Keratinocyte (primary cell): ENCODE data around the gene STAT3. TPM values are rescaled to one million over a fixed set of nuclear protein-coding genes. Genes with fewer than 3 reads are reported as not detected.

Experiments
- DNase-seq: peaks from one replicate; pipeline ENCODE4 v3.0.0-alpha.2; 2011; ENCODE audit warnings: low read depth, missing footprints, low spot score
- FAIRE-seq: peaks from 2 replicates; lab custom pipeline; 2011; peaks lifted over from hg19 to GRCh38; lab: Jason Lieb, UNC
- H2AFZ ChIP-seq: 2 replicates; pipeline ENCODE4 v1.6.0; 2012; ENCODE audit warnings: low read length, control low read depth, inconsistent platforms; ENCODE audit not compliant: control insufficient read depth
- H3K27ac ChIP-seq: 2 replicates; pipeline ENCODE4 v1.5.1; 2011; ENCODE audit warnings: low read length; ENCODE audit not compliant: control insufficient read depth, insufficient read depth
- H3K27me3 ChIP-seq: 3 replicates; pipeline ENCODE4 v1.6.0; 2011; ENCODE audit warnings: low read length; ENCODE audit not compliant: control insufficient read depth, insufficient read depth; ENCODE audit errors: extremely low read depth
- H3K36me3 ChIP-seq, 2 experiments: 2 replicates in 1 of 2; 3 replicates in 1 of 2; pipeline ENCODE4 v1.5.1; 2011; ENCODE audit warnings: low read length in 2 of 2, mild to moderate bottlenecking in 1 of 2; ENCODE audit not compliant: control insufficient read depth in 2 of 2, insufficient read depth in 2 of 2; ENCODE audit errors: extremely low read depth in 1 of 2
- H3K4me1 ChIP-seq: 3 replicates; pipeline ENCODE4 v1.5.1; 2011; ENCODE audit warnings: low read length; ENCODE audit not compliant: control insufficient read depth, insufficient read depth; ENCODE audit errors: extremely low read depth
- H3K4me2 ChIP-seq: 3 replicates; pipeline ENCODE4 v1.6.0; 2011; ENCODE audit warnings: low read depth, low read length; ENCODE audit not compliant: control insufficient read depth, insufficient read depth; ENCODE audit errors: extremely low read depth
- H3K4me3 ChIP-seq, 3 experiments: fragments of 200-600 bp in 1 of 3; sonication (generic) in 1 of 3; 2 replicates in 2 of 3; 3 replicates in 1 of 3; pipeline ENCODE4 v1.5.1; 2011 to 2016; ENCODE audit warnings: low read length in 3 of 3, mild to moderate bottlenecking in 3 of 3, control low read depth in 2 of 3, inconsistent platforms in 1 of 3, low read depth in 1 of 3, mixed read lengths in 1 of 3, mixed run types in 1 of 3, moderate library complexity in 1 of 3; ENCODE audit not compliant: control insufficient read depth in 2 of 3, insufficient read depth in 2 of 3; ENCODE audit errors: extremely low read depth in 1 of 3
- H3K79me2 ChIP-seq: 2 replicates; pipeline ENCODE4 v1.6.0; 2012; ENCODE audit warnings: low read length; ENCODE audit not compliant: control insufficient read depth, insufficient read depth
- H3K9ac ChIP-seq: 3 replicates; pipeline ENCODE4 v1.6.0; 2011; ENCODE audit warnings: low read length; ENCODE audit not compliant: control insufficient read depth, insufficient read depth; ENCODE audit errors: extremely low read depth
- H3K9me1 ChIP-seq: 3 replicates; pipeline ENCODE4 v1.6.0; 2011; ENCODE audit warnings: low read length; ENCODE audit not compliant: control insufficient read depth, insufficient read depth; ENCODE audit errors: extremely low read depth
- H3K9me3 ChIP-seq: 2 replicates; pipeline ENCODE4 v1.5.1; 2012; ENCODE audit warnings: low read depth, low read length; ENCODE audit not compliant: control insufficient read depth
- H4K20me1 ChIP-seq: 3 replicates; pipeline ENCODE4 v1.6.0; 2011; ENCODE audit warnings: low read length; ENCODE audit not compliant: control insufficient read depth, insufficient read depth; ENCODE audit errors: extremely low read depth
- EZH2 ChIP-seq: IDR thresholded peaks from one replicate; pipeline ENCODE4 v1.6.1; 2012; ENCODE audit warnings: inconsistent platforms, mild to moderate bottlenecking, low read length, moderate library complexity
- dilution Hi-C: fragments of 300-500 bp; cut with MboI; formaldehyde crosslinking; loops from one replicate; pipeline ENCODE4 v1.7.0; 2020; ENCODE audit warnings: low sequenced_read_pairs; ENCODE audit not compliant: extremely low pct_ligation_motif_present
- polyA plus RNA-seq, 5 experiments: library from polyadenylated mRNA; depleted of rRNA in 3 of 5; stranded (reverse) in 3 of 5; stranded (forward) in 1 of 5; unstranded in 1 of 5; fragments of >200 nt; gene quantifications; 1 replicate in 1 of 5; 2 replicates in 3 of 5; 3 replicates in 1 of 5; pipeline versions ENCODE4 v1.2.1 to v1.2.3, GENCODE V29; 2011 to 2012; ENCODE audit warnings: missing spikeins in 2 of 5, low read depth in 1 of 5, low replicate concordance in 1 of 5
- TF ChIP-seq, protein P1 (sequence below), 3 experiments: IDR thresholded peaks in 1 of 3; conservative IDR thresholded peaks in 1 of 3; optimal IDR thresholded peaks in 1 of 3; 2 replicates in 2 of 3; 3 replicates in 1 of 3; pipeline versions ENCODE3 to v1.5.1; 2011; ENCODE audit warnings: low read length in 3 of 3, mild to moderate bottlenecking in 3 of 3, moderate library complexity in 2 of 3, control low read depth in 1 of 3, inconsistent platforms in 1 of 3; ENCODE audit not compliant: insufficient read depth in 2 of 3; ENCODE audit errors: extremely low read depth in 1 of 3

Gene STAT3
- polyA plus RNA-seq, 1 donor (not counting 4 experiments of a cell fraction or from before 2014, with no cell fraction given), result 37.4 TPM

DNA sequence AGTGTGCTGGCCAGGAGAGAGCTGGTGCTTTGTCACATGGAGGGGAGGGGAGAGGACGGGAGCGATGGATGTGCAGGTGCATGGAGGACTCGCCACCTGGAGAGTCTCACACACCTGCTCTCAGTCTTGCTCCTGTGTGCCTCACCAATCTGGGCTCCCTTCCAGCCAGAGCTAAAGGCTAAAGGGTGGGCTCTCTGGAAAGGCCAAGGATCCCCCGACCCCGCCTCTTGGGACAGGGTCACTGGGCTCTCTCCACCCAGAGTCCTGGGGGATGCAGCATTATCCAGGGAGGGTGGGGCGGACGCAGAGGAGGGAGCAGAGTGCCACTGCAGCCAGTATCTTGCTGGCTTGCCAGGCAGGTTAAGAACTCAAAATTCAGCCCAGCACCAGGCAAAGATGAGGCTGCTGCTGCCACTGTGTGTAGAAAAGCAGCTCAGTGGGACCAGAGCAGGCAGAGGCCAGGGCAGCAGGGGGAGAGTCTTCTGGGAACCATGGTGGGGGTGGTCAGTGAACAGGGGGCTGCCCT lies 106.6 kb downstream of the STAT3 start:
- H3K9me1 ChIP-seq, result no peaks in the 10 kb centered on the region
- no peak overlapping the region for H2AFZ ChIP-seq
- H3K27me3 ChIP-seq, result peaks cover 3% of the 10 kb centered on the region
- H3K79me2 ChIP-seq, result no peaks in the 10 kb centered on the region
- no peak overlapping the region for H3K4me3 ChIP-seq
- H3K27ac ChIP-seq, result no peak overlapping the region
- DNase-seq (no peak), FAIRE-seq (no peak)
- H3K4me2 ChIP-seq, result no peak overlapping the region
- H4K20me1 ChIP-seq, result no peaks in the 10 kb centered on the region
- dilution Hi-C loops, result no loop called here
- H3K9ac ChIP-seq, result no peak overlapping the region
- peaks cover 11% of the 10 kb centered on the region for H3K4me1 ChIP-seq
- TF ChIP-seq, protein P1, sequence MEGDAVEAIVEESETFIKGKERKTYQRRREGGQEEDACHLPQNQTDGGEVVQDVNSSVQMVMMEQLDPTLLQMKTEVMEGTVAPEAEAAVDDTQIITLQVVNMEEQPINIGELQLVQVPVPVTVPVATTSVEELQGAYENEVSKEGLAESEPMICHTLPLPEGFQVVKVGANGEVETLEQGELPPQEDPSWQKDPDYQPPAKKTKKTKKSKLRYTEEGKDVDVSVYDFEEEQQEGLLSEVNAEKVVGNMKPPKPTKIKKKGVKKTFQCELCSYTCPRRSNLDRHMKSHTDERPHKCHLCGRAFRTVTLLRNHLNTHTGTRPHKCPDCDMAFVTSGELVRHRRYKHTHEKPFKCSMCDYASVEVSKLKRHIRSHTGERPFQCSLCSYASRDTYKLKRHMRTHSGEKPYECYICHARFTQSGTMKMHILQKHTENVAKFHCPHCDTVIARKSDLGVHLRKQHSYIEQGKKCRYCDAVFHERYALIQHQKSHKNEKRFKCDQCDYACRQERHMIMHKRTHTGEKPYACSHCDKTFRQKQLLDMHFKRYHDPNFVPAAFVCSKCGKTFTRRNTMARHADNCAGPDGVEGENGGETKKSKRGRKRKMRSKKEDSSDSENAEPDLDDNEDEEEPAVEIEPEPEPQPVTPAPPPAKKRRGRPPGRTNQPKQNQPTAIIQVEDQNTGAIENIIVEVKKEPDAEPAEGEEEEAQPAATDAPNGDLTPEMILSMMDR (optimal IDR thresholded peaks at IDR 0.05 in 1 of 3, IDR thresholded peaks at IDR 0.05 in 1 of 3, conservative IDR thresholded peaks at IDR 0.05 in 1 of 3; ENCODE audit: extremely low read depth in 1 of 3, insufficient read depth in 2 of 3, low read length in 3 of 3), result no peak
- no peak for TF ChIP-seq EZH2
- no peaks in the 10 kb centered on the region for H3K9me3 ChIP-seq
- no peaks in the 10 kb centered on the region for H3K36me3 ChIP-seq

DNA sequence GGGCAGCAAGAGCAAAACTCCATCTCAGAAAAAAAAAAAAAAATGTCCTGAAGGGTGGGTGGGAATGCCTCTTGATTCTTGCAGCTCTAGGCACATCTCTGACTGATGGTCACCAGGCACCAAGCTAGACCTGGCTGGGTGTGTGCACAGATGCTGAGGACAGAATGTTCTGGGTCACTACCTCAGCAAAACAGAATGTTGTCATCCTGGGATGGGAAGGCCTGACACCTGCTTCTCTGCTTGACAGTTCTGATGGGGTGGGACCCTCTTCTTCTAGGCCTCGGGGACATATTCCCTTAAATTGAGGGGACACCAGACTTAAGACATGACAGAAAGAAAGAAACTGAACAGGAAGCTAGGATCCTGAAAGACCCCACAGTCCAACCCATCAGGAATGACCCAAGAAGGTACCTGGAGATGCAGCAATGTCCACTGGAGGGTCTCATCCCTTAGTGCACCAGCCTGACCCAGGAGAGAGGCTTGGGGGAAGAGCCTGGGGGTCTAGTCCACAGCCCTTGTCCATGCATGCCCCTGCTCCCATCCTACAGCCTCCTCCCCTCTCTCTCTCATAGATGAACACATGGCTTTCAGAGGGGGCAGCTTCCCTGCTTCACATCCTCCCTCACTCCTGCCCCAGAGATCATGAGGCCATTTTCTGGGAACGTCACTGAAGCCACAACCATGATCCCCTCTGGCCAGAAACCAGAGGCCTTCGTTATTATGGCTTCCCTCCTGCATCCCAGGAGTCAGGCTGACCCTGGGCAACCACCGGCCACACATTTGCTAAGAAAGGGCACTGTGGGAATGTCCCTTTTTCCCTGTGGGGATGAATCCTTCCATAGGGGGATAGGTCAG lies 108.2 kb downstream of the STAT3 start:
- H3K4me1 ChIP-seq, result peaks cover 11% of the 10 kb centered on the region
- TF ChIP-seq, protein P1 (optimal IDR thresholded peaks at IDR 0.05 in 1 of 3, IDR thresholded peaks at IDR 0.05 in 1 of 3, conservative IDR thresholded peaks at IDR 0.05 in 1 of 3; ENCODE audit: extremely low read depth in 1 of 3, insufficient read depth in 2 of 3, low read length in 3 of 3), result no peak
- TF ChIP-seq EZH2, result no peak
- no peaks in the 10 kb centered on the region for H3K36me3 ChIP-seq
- FAIRE-seq (no peak), DNase-seq (no peak)
- dilution Hi-C loops, result no loop called here
- no peak overlapping the region for H3K27ac ChIP-seq
- no peak overlapping the region for H2AFZ ChIP-seq
- no peak overlapping the region for H3K4me2 ChIP-seq
- no peaks in the 10 kb centered on the region for H3K9me1 ChIP-seq
- H4K20me1 ChIP-seq, result no peaks in the 10 kb centered on the region
- H3K27me3 ChIP-seq, result peaks cover 3% of the 10 kb centered on the region
- H3K9me3 ChIP-seq, result no peaks in the 10 kb centered on the region
- no peak overlapping the region for H3K4me3 ChIP-seq
- H3K9ac ChIP-seq, result no peak overlapping the region
- peaks cover 7% of the 10 kb centered on the region for H3K79me2 ChIP-seq
